OCI-LY7 (cell line): Measurements from ENCODE around the gene UTP14A. TPM values are rescaled to one million over a fixed set of nuclear protein-coding genes. Genes with fewer than 3 reads are reported as not detected.
"Not testable (repeated sequence)": the region's sequence is repeated elsewhere in the genome, so short reads cannot be mapped to it uniquely, and the experiment has no call there.

Experiments used
- Bru-seq: library from RNA; stranded (reverse); fragments of 400-500 nt; gene quantifications from one replicate; lab custom pipeline; 2021; lab: Mats Ljungman, UMichigan
- BruChase-seq, 2 experiments: library from RNA; stranded (reverse); fragments of 400-500 nt; gene quantifications; one replicate each; lab custom pipeline; 2021; lab: Mats Ljungman, UMichigan
- BruUV-seq: library from RNA; stranded (reverse); fragments of 400-500 nt; replicated peaks from 2 replicates; lab custom pipeline; 2021; lab: Mats Ljungman, UMichigan
- CTCF ChIA-PET: fragments of 300-600 bp; sonication (Branson Sonifier 250); formaldehyde crosslinking; loops from one replicate; lab custom pipeline; 2022; ENCODE audit warnings: antibody characterized with exemption; ENCODE audit not compliant: unreplicated experiment; lab: Charles Lee
- POLR2A ChIA-PET: fragments of 300-600 bp; sonication (Branson Sonifier 250); formaldehyde crosslinking; loops from one replicate; lab custom pipeline; 2022; ENCODE audit warnings: antibody characterized with exemption; lab: Charles Lee
- DNase-seq: peaks from one replicate; pipeline ENCODE4 v3.0.0-alpha.2; 2015; ENCODE audit warnings: low spot score
- H2AFZ ChIP-seq: fragments of 200-600 bp; sonication (generic), shearing (Covaris generic); 2 replicates; pipeline ENCODE4 v1.6.1; 2014; ENCODE audit warnings: mild to moderate bottlenecking, antibody characterized with exemption, low read length, moderate library complexity
- H3K27ac ChIP-seq: fragments of 200-600 bp; sonication (generic); 2 replicates; pipeline ENCODE4 v1.5.1; 2014; ENCODE audit warnings: mixed run types, low read depth, mild to moderate bottlenecking, moderate library complexity, low read length, inconsistent platforms; ENCODE audit not compliant: poor library complexity, severe bottlenecking
- H3K36me3 ChIP-seq: fragments of 200-600 bp; sonication (generic); 2 replicates; pipeline ENCODE4 v1.6.1; 2014; ENCODE audit warnings: mild to moderate bottlenecking, antibody characterized with exemption, low read length, moderate library complexity, mixed read lengths; ENCODE audit not compliant: insufficient read depth
- H3K4me1 ChIP-seq: fragments of 200-600 bp; sonication (generic); 2 replicates; pipeline ENCODE4 v1.5.1; 2014; ENCODE audit warnings: mild to moderate bottlenecking, low read length; ENCODE audit not compliant: insufficient read depth, poor library complexity, severe bottlenecking
- H3K4me2 ChIP-seq: fragments of 200-600 bp; sonication (generic); 2 replicates; pipeline ENCODE4 v1.6.1; 2014; ENCODE audit warnings: mild to moderate bottlenecking, low read length
- H3K4me3 ChIP-seq: fragments of 200-600 bp; sonication (generic); 2 replicates; pipeline ENCODE4 v1.5.1; 2014; ENCODE audit warnings: mild to moderate bottlenecking, low read depth, low read length; ENCODE audit not compliant: poor library complexity, severe bottlenecking
- H3K79me2 ChIP-seq: fragments of 200-600 bp; sonication (generic); 2 replicates; pipeline ENCODE4 v1.6.1; 2016; ENCODE audit warnings: low read depth, mild to moderate bottlenecking, low read length, moderate library complexity, mixed read lengths; ENCODE audit not compliant: insufficient read depth
- H3K9me2 ChIP-seq: fragments of 200-600 bp; sonication (generic); 2 replicates; pipeline ENCODE4 v1.6.1; 2016; ENCODE audit warnings: mild to moderate bottlenecking, low read length, mixed read lengths; ENCODE audit not compliant: insufficient read depth
- H3K9me3 ChIP-seq: fragments of 200-600 bp; sonication (generic); 2 replicates; pipeline ENCODE4 v1.6.1; 2014; ENCODE audit warnings: mild to moderate bottlenecking, mixed run types, low read length, mixed read lengths
- H4K20me1 ChIP-seq: fragments of 200-600 bp; sonication (generic); 2 replicates; pipeline ENCODE4 v1.6.1; 2014; ENCODE audit warnings: mild to moderate bottlenecking, antibody characterized with exemption, low read length, moderate library complexity, mixed read lengths; ENCODE audit not compliant: insufficient read depth
- EZH2phosphoT487 ChIP-seq: fragments of 200-600 bp; sonication (generic); IDR thresholded peaks from 2 replicates; pipeline ENCODE4 v1.6.1; 2018; ENCODE audit warnings: low read depth, borderline replicate concordance, mild to moderate bottlenecking, mixed run types, antibody characterized with exemption, low read length, moderate library complexity, mixed read lengths
- intact Hi-C: fragments of 100-400 bp; cut with micrococcal nuclease; formaldehyde crosslinking; loops from one replicate; pipeline ENCODE4 v1.10.0; 2022; ENCODE audit not compliant: unreplicated experiment
- long read RNA-seq: library from polyadenylated mRNA; stranded (forward); transcript quantifications from one replicate; pipeline ENCODE4 v2.0.0, GENCODE V29; 2022
- total RNA-seq, 2 experiments: library from RNA; depleted of rRNA in 1 of 2; stranded (reverse); fragments of >200 nt in 1 of 2; shearing (Covaris generic) in 1 of 2; gene quantifications; 2 replicates each; pipeline ENCODE4 v1.2.3, GENCODE V29; 2014 to 2022
- TF ChIP-seq, protein P1 (sequence below): fragments of 200-600 bp; sonication (generic); conservative IDR thresholded peaks from 2 replicates; pipeline ENCODE4 v1.5.1; 2014; ENCODE audit warnings: mild to moderate bottlenecking, antibody characterized with exemption, low read length, moderate library complexity, mixed read lengths

Gene UTP14A, protein sequence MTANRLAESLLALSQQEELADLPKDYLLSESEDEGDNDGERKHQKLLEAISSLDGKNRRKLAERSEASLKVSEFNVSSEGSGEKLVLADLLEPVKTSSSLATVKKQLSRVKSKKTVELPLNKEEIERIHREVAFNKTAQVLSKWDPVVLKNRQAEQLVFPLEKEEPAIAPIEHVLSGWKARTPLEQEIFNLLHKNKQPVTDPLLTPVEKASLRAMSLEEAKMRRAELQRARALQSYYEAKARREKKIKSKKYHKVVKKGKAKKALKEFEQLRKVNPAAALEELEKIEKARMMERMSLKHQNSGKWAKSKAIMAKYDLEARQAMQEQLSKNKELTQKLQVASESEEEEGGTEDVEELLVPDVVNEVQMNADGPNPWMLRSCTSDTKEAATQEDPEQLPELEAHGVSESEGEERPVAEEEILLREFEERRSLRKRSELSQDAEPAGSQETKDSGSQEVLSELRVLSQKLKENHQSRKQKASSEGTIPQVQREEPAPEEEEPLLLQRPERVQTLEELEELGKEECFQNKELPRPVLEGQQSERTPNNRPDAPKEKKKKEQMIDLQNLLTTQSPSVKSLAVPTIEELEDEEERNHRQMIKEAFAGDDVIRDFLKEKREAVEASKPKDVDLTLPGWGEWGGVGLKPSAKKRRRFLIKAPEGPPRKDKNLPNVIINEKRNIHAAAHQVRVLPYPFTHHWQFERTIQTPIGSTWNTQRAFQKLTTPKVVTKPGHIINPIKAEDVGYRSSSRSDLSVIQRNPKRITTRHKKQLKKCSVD
- total RNA-seq (2014; rRNA removed; shearing (Covaris generic)) = 21.9 and 33.8 TPM in 2 replicates
- 22.3 and 29.5 TPM in 2 replicates for total RNA-seq (2022)
- percentile 81 among the genes with signal in this experiment for Bru-seq, nascent RNA
- percentile 78 among the genes with signal in this experiment for BruChase-seq, experiment 1, labeled RNA remaining after a 6-hour chase
- percentile 79 among the genes with signal in this experiment for BruChase-seq, experiment 2, labeled RNA remaining after a 2-hour chase
- long read RNA-seq, transcript UTP14A-201 (15 exons, 2,488 nt) = major isoform, 36 of 43 reads
- long read RNA-seq, partial matches to known transcripts = 1 of 43 reads
- long read RNA-seq, other reads (novel, unspliced or antisense) = 6 of 43 reads

- Histone ChIP-seq H3K36me3 (peaks cover 31% of the 10 kb centered on the region), H3K9me2 (no peaks in the 10 kb centered on the region), H3K9me3 (no peaks in the 10 kb centered on the region), H4K20me1 (no peaks in the 10 kb centered on the region), H3K4me2 (peak within 1 kb of the TSS; percentile 76), H3K4me1 (peaks cover 3% of the 10 kb centered on the region), H3K4me3 (peak within 1 kb of the TSS; percentile 94), H2AFZ (peak within 1 kb of the TSS; percentile 71; the same call in 1 of the 2 replicates), H3K79me2 (peaks cover 16% of the 10 kb centered on the region), H3K27ac (peak within 1 kb of the TSS; percentile 57)
- intact Hi-C loops = no loop called here
- TF ChIP-seq, protein P1, sequence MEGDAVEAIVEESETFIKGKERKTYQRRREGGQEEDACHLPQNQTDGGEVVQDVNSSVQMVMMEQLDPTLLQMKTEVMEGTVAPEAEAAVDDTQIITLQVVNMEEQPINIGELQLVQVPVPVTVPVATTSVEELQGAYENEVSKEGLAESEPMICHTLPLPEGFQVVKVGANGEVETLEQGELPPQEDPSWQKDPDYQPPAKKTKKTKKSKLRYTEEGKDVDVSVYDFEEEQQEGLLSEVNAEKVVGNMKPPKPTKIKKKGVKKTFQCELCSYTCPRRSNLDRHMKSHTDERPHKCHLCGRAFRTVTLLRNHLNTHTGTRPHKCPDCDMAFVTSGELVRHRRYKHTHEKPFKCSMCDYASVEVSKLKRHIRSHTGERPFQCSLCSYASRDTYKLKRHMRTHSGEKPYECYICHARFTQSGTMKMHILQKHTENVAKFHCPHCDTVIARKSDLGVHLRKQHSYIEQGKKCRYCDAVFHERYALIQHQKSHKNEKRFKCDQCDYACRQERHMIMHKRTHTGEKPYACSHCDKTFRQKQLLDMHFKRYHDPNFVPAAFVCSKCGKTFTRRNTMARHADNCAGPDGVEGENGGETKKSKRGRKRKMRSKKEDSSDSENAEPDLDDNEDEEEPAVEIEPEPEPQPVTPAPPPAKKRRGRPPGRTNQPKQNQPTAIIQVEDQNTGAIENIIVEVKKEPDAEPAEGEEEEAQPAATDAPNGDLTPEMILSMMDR = no peak
- TF ChIP-seq EZH2phosphoT487 = no peak
- ChIA-PET CTCF (interaction anchor here (1.4 kb wide), 1 partner anchor 20 kb away, joined by 4 read pairs; no protein-coding TSS in a partner anchor), POLR2A (interaction anchor here (0.6 to 1.4 kb wide), 4 partner anchors 9 to 300 kb away, joined by 3 to 6 read pairs (median 4); no protein-coding TSS in a partner anchor)
- peak; percentile 90 for DNase-seq
- TSS peak; percentile 89 for BruUV-seq
These were observed at the start of gene UTP14A for GRCh38 chrX:129905787-129906580. UTP14A (plus strand) TSS chrX:129906164; CDS start chrX:129906211, 47 bp downstream.

GRCh38 chrX:129859134-129859533 is 46.8 kb upstream of the UTP14A start:
- H3K9me3 ChIP-seq, CTCF ChIA-PET, H3K36me3 ChIP-seq, H2AFZ ChIP-seq, H3K27ac ChIP-seq, H3K4me2 ChIP-seq, H3K79me2 ChIP-seq, H4K20me1 ChIP-seq, H3K4me1 ChIP-seq, DNase-seq, BruUV-seq, H3K4me3 ChIP-seq, intact Hi-C loops, H3K9me2 ChIP-seq: not testable (repeated sequence)
- POLR2A ChIA-PET = interaction anchor here (1.1 kb wide), 1 partner anchor 36 kb away, joined by 4 read pairs; no protein-coding TSS in a partner anchor

DNA sequence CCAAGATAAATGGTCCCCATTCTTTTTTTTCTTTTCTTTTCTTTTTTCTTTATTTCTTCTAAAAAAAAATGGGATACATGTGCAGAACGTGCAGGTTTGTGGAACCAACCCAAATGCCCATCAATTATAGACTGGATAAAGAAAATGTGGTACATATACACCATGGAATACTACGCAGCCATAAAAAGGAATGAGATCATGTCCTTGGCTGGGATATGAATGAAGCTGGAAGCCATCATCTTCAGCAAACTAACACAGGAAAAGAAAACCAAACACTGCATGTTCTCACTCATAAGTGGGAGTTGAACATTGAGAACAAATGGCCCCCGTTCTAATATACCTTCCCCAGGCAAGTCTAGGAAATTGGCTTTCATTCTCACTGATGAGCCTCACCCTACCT is 39.6 kb upstream of the UTP14A start:
- H3K4me1 ChIP-seq, CTCF ChIA-PET, H3K4me2 ChIP-seq, DNase-seq, H3K79me2 ChIP-seq, H3K36me3 ChIP-seq, H2AFZ ChIP-seq, H3K27ac ChIP-seq, POLR2A ChIA-PET, H3K9me2 ChIP-seq, H3K9me3 ChIP-seq, H3K4me3 ChIP-seq, BruUV-seq, intact Hi-C loops, H4K20me1 ChIP-seq: not testable (repeated sequence)
